ENCODE results near the gene SLC48A1. TPM values are rescaled to one million over a fixed set of nuclear protein-coding genes. Genes with fewer than 3 reads are reported as not detected.

Gene SLC48A1
- total and polyA plus RNA-seq, 10 of the 15 experiments (the other 5 are each of a cell fraction or from before 2014, with no cell fraction given) = 1.1 to 4.9 (median 1.9) TPM

DNA sequence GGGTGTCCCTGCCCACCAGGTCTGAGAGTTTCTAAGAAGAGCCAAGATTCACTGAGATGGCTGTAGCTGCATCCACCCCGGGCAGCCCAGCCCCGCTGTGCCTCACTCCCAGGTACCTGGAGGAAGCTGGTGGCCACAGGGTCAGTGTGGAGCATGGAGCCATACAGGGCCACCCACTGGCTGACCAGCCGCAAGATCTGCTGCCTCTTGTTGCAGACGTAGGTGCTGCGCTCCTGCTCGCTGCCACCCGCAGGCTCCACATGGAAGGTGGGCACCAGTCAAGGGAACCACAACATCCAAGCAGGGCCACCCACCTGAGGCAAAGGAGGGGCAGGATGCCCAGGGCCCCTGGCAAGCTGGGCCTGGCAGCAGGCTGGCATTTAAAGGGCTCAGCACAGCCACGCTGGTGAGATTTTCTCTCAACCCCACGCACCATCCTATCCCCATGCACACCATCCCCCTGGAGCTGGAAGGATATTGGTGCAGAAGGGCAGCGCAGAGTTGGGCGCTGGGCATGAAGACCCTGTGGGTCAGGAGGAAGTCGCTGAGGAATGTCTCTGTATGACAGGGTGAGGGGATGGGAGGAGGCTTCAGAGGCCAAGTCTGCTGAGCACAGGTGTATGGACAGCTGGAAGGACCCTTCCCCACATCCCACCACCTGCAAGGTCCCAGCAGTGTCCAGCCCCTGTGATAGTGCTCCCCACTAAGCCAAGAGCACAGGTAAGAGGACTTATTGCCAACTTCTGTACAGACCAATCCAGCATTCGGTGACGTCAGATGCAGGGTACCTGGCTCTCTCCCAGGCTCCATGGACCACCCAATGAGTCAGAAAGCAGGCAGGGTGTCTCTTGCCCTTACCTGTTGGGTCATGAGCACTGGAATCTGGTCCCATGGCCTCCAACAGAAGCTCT is 25.2 kb upstream of the SLC48A1 start:
- no peak for FAIRE-seq
- no peaks in the 10 kb centered on the region for H3K27me3 ChIP-seq (replicated peaks in 1 of 2; ENCODE audit: control insufficient read depth in 2 of 2, insufficient read depth in 2 of 2, low read length in 1 of 2)
- no peak for DNase-seq (ENCODE audit: low read depth, low spot score)
- no TSS peak for BruUV-seq (replicated peaks)
- no peak overlapping the region for H3K27ac ChIP-seq (ENCODE audit: control insufficient read depth, insufficient read depth)
- 76% methylated on average over 14 of the region's 14 CpGs for WGBS (ENCODE audit: insufficient coverage, insufficient replicate concordance, low lambda C conversion rate, missing lambda C conversion rate)
- intact Hi-C loops (cut with micrococcal nuclease; ENCODE audit: unreplicated experiment) (no loop called here), in situ Hi-C loops (cut with MboI) (no loop called here)
- no peak overlapping the region for H3K4me2 ChIP-seq (ENCODE audit: control insufficient read depth, insufficient read depth)
- no peaks in the 10 kb centered on the region for H4K20me1 ChIP-seq (ENCODE audit: control insufficient read depth, insufficient read depth)
- H3K79me2 ChIP-seq (ENCODE audit: control insufficient read depth, insufficient read depth, low read length) = no peaks in the 10 kb centered on the region
- H2AFZ ChIP-seq (ENCODE audit: control insufficient read depth, low read depth, low read length) = no peak overlapping the region
- no peak overlapping the region for H3K9ac ChIP-seq (ENCODE audit: control insufficient read depth, insufficient read depth, low read length)
- H3K4me3 ChIP-seq = no peak overlapping the region
- H3K9me3 ChIP-seq (replicated peaks; ENCODE audit: control insufficient read depth, insufficient read depth, low read length) = no peaks in the 10 kb centered on the region
- SMC1A ChIA-PET (ENCODE audit: uncharacterized antibody, unreplicated experiment) = interaction anchor here (0.8 to 10.3 kb wide), 3 partner anchors 10 to 19 kb away, joined by 3 to 277 read pairs (median 3); partner anchors contain the start of gene RAPGEF3
- RAD21 ChIA-PET (ENCODE audit: unreplicated experiment) = interaction anchor here (2.2 kb wide), 1 partner anchor 19 kb away, joined by 6 read pairs; no protein-coding TSS in a partner anchor
- TF ChIP-seq TBL1XR1 (IDR thresholded peaks at IDR 0.05; ENCODE audit: low read depth, low read length) = no peak
- TF ChIP-seq, protein P1, sequence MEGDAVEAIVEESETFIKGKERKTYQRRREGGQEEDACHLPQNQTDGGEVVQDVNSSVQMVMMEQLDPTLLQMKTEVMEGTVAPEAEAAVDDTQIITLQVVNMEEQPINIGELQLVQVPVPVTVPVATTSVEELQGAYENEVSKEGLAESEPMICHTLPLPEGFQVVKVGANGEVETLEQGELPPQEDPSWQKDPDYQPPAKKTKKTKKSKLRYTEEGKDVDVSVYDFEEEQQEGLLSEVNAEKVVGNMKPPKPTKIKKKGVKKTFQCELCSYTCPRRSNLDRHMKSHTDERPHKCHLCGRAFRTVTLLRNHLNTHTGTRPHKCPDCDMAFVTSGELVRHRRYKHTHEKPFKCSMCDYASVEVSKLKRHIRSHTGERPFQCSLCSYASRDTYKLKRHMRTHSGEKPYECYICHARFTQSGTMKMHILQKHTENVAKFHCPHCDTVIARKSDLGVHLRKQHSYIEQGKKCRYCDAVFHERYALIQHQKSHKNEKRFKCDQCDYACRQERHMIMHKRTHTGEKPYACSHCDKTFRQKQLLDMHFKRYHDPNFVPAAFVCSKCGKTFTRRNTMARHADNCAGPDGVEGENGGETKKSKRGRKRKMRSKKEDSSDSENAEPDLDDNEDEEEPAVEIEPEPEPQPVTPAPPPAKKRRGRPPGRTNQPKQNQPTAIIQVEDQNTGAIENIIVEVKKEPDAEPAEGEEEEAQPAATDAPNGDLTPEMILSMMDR (IDR thresholded peaks at IDR 0.05 in 2 of 3, conservative IDR thresholded peaks at IDR 0.05 in 1 of 3; ENCODE audit: control insufficient read depth in 2 of 3, extremely low read depth in 1 of 3, insufficient read depth in 1 of 3, low read depth in 3 of 3, low read length in 3 of 3) = no peak
- no peak for TF ChIP-seq MEF2B (IDR thresholded peaks at IDR 0.05; ENCODE audit: partially characterized antibody, poor library complexity, severe bottlenecking)
- TF ChIP-seq IKZF1 (conservative IDR thresholded peaks at IDR 0.05) = no peak
- TF ChIP-seq, protein P2, sequence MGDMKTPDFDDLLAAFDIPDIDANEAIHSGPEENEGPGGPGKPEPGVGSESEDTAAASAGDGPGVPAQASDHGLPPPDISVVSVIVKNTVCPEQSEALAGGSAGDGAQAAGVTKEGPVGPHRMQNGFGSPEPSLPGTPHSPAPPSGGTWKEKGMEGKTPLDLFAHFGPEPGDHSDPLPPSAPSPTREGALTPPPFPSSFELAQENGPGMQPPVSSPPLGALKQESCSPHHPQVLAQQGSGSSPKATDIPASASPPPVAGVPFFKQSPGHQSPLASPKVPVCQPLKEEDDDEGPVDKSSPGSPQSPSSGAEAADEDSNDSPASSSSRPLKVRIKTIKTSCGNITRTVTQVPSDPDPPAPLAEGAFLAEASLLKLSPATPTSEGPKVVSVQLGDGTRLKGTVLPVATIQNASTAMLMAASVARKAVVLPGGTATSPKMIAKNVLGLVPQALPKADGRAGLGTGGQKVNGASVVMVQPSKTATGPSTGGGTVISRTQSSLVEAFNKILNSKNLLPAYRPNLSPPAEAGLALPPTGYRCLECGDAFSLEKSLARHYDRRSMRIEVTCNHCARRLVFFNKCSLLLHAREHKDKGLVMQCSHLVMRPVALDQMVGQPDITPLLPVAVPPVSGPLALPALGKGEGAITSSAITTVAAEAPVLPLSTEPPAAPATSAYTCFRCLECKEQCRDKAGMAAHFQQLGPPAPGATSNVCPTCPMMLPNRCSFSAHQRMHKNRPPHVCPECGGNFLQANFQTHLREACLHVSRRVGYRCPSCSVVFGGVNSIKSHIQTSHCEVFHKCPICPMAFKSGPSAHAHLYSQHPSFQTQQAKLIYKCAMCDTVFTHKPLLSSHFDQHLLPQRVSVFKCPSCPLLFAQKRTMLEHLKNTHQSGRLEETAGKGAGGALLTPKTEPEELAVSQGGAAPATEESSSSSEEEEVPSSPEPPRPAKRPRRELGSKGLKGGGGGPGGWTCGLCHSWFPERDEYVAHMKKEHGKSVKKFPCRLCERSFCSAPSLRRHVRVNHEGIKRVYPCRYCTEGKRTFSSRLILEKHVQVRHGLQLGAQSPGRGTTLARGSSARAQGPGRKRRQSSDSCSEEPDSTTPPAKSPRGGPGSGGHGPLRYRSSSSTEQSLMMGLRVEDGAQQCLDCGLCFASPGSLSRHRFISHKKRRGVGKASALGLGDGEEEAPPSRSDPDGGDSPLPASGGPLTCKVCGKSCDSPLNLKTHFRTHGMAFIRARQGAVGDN (IDR thresholded peaks at IDR 0.05) = no peak
- CTCF ChIA-PET = interaction anchor here (10.0 to 10.4 kb wide), 2 partner anchors 9 to 26 kb away, joined by 507 to 814 read pairs; partner anchors contain the start of genes RAPGEF3 and SLC48A1
- no peaks in the 10 kb centered on the region for H3K36me3 ChIP-seq (ENCODE audit: control insufficient read depth in 2 of 2, insufficient read depth in 2 of 2, low read length in 1 of 2)
- peaks cover 5% of the 10 kb centered on the region; the same call in 1 of the 2 replicates for H3K4me1 ChIP-seq (ENCODE audit: control insufficient read depth, insufficient read depth, low read length)
- ATAC-seq = no peak
- POLR2A ChIA-PET = interaction anchor here (1.0 kb wide), 1 partner anchor 8 kb away, joined by 4 read pairs; no protein-coding TSS in a partner anchor
